ENCODE data around the gene PCDHGC3. TPM values are rescaled to one million over a fixed set of nuclear protein-coding genes. Genes with fewer than 3 reads are reported as not detected.

PCDHGC3 gene
- total RNA-seq, 2 experiments from 2014 or later: 27.2 to 59.7 TPM

DNA sequence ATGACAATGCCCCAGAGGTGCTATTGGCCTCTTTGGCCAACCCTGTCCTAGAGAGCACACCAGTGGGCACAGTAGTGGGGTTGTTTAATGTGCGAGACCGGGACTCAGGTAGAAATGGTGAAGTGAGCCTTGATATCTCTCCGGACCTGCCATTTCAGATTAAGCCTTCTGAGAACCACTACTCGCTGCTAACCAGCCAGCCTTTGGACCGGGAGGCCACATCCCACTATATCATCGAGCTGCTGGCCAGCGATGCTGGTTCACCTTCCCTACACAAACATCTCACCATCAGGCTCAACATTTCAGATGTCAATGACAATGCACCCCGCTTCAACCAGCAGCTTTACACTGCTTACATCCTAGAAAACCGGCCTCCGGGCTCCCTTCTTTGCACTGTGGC lies 14.5 kb downstream of the PCDHGC3 start:
- BruUV-seq (replicated peaks): no TSS peak
- TF ChIP-seq, protein P1, sequence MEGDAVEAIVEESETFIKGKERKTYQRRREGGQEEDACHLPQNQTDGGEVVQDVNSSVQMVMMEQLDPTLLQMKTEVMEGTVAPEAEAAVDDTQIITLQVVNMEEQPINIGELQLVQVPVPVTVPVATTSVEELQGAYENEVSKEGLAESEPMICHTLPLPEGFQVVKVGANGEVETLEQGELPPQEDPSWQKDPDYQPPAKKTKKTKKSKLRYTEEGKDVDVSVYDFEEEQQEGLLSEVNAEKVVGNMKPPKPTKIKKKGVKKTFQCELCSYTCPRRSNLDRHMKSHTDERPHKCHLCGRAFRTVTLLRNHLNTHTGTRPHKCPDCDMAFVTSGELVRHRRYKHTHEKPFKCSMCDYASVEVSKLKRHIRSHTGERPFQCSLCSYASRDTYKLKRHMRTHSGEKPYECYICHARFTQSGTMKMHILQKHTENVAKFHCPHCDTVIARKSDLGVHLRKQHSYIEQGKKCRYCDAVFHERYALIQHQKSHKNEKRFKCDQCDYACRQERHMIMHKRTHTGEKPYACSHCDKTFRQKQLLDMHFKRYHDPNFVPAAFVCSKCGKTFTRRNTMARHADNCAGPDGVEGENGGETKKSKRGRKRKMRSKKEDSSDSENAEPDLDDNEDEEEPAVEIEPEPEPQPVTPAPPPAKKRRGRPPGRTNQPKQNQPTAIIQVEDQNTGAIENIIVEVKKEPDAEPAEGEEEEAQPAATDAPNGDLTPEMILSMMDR (conservative IDR thresholded peaks at IDR 0.05; ENCODE audit: low read length): no peak
- TF ChIP-seq EZH2phosphoT487 (IDR thresholded peaks at IDR 0.05; ENCODE audit: borderline replicate concordance, low read depth, low read length): no peak

DNA sequence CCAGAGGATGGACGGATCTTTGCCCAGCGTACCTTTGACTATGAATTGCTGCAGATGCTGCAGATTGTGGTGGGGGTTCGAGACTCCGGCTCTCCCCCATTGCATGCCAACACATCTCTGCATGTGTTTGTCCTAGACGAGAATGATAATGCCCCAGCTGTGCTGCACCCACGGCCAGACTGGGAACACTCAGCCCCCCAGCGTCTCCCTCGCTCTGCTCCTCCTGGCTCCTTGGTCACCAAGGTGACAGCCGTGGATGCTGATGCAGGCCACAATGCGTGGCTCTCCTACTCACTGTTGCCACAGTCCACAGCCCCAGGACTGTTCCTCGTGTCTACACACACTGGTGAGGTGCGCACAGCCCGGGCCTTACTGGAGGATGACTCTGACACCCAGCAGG lies 15.0 kb downstream of the PCDHGC3 start:
- ChIA-PET POLR2A (interaction anchor here (2.7 kb wide), 1 partner anchor 10 kb away, joined by 8 read pairs; no protein-coding TSS in a partner anchor), CTCF (ENCODE audit: unreplicated experiment) (no interaction called here)
- Histone ChIP-seq H3K4me2 (ENCODE audit: low read length) (no peak overlapping the region), H2AFZ (ENCODE audit: low read length) (no peak overlapping the region), H3K79me2 (ENCODE audit: insufficient read depth, low read depth, low read length) (no peaks in the 10 kb centered on the region), H3K9me3 (ENCODE audit: low read length) (no peaks in the 10 kb centered on the region), H3K4me3 (ENCODE audit: low read depth, low read length, poor library complexity, severe bottlenecking) (no peak overlapping the region), H3K4me1 (ENCODE audit: insufficient read depth, low read length, poor library complexity, severe bottlenecking) (peaks cover 19% of the 10 kb centered on the region), H3K36me3 (ENCODE audit: insufficient read depth, low read length) (peaks cover 72% of the 10 kb centered on the region), H4K20me1 (ENCODE audit: insufficient read depth, low read length) (0 out of 2 replicates have a peak, but pooled peaks cover 6% of the 10 kb centered on the region), H3K9me2 (ENCODE audit: insufficient read depth, low read length) (no peaks in the 10 kb centered on the region), H3K27ac (ENCODE audit: low read depth, low read length, poor library complexity, severe bottlenecking) (no peak overlapping the region)
- DNase-seq (ENCODE audit: low spot score): no peak
- BruUV-seq (replicated peaks): no TSS peak
- intact Hi-C loops (cut with micrococcal nuclease; ENCODE audit: unreplicated experiment): no loop called here
- TF ChIP-seq EZH2phosphoT487 (IDR thresholded peaks at IDR 0.05; ENCODE audit: borderline replicate concordance, low read depth, low read length): no peak
- TF ChIP-seq, protein P1 (conservative IDR thresholded peaks at IDR 0.05; ENCODE audit: low read length): no peak

More for the DNA sequence above, 14.5 kb downstream of the PCDHGC3 start:
- Histone ChIP-seq H3K79me2 (ENCODE audit: insufficient read depth, low read depth, low read length) (peaks cover 3% of the 10 kb centered on the region; the same call in 1 of the 2 replicates), H3K36me3 (ENCODE audit: insufficient read depth, low read length) (peaks cover 74% of the 10 kb centered on the region), H3K4me3 (ENCODE audit: low read depth, low read length, poor library complexity, severe bottlenecking) (no peak overlapping the region), H3K27ac (ENCODE audit: low read depth, low read length, poor library complexity, severe bottlenecking) (no peak overlapping the region), H3K4me2 (ENCODE audit: low read length) (no peak overlapping the region), H3K9me2 (ENCODE audit: insufficient read depth, low read length) (no peaks in the 10 kb centered on the region), H3K4me1 (ENCODE audit: insufficient read depth, low read length, poor library complexity, severe bottlenecking) (peaks cover 19% of the 10 kb centered on the region), H2AFZ (ENCODE audit: low read length) (no peak overlapping the region), H3K9me3 (ENCODE audit: low read length) (no peaks in the 10 kb centered on the region), H4K20me1 (ENCODE audit: insufficient read depth, low read length) (0 out of 2 replicates have a peak, but pooled peaks cover 6% of the 10 kb centered on the region)
- DNase-seq (ENCODE audit: low spot score): no peak
- POLR2A ChIA-PET: interaction anchor here (2.7 kb wide), 1 partner anchor 10 kb away, joined by 8 read pairs; no protein-coding TSS in a partner anchor
- CTCF ChIA-PET (ENCODE audit: unreplicated experiment): no interaction called here
- intact Hi-C loops (cut with micrococcal nuclease; ENCODE audit: unreplicated experiment): no loop called here

DNA sequence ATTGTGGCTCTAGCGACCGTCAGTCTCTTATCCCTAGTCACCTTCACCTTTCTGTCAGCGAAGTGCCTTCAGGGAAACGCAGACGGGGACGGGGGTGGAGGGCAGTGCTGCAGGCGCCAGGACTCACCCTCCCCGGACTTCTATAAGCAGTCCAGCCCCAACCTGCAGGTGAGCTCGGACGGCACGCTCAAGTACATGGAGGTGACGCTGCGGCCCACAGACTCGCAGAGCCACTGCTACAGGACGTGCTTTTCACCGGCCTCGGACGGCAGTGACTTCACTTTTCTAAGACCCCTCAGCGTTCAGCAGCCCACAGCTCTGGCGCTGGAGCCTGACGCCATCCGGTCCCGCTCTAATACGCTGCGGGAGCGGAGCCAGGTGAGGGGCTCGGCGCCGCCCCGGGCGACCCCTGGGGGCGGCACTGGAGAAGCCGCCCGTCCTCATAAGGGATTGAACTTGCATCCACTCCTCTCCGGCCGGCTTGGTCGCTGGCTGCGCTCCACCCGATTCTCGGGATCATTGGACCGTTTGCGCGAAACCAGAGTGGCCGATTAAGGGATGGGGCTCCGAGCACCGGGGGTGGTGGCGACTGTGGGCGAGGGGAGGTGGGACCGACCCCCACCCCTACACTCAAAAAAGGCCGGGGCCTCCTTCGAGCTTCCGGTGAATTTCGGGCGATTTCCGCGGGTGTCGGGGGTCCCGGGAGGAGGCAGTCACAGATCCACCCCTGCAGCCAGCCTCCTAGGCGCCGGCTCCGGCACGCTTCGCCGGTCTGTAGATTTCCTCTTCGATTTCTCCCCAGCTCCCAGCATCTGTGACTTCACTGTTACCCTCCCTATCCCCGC lies 15.8 kb downstream of the PCDHGC3 start:
- no peaks in the 10 kb centered on the region for H3K79me2 ChIP-seq (ENCODE audit: insufficient read depth, low read depth, low read length)
- no peak overlapping the region for H2AFZ ChIP-seq (ENCODE audit: low read length)
- H4K20me1 ChIP-seq (ENCODE audit: insufficient read depth, low read length): 0 out of 2 replicates have a peak, but pooled peaks cover 6% of the 10 kb centered on the region
- H3K9me2 ChIP-seq (ENCODE audit: insufficient read depth, low read length): no peaks in the 10 kb centered on the region
- POLR2A ChIA-PET: interaction anchor here (2.6 kb wide), 1 partner anchor 13 kb away, joined by 7 read pairs; no protein-coding TSS in a partner anchor
- H3K36me3 ChIP-seq (ENCODE audit: insufficient read depth, low read length): peaks cover 72% of the 10 kb centered on the region
- H3K27ac ChIP-seq (ENCODE audit: low read depth, low read length, poor library complexity, severe bottlenecking): no peak overlapping the region
- intact Hi-C loops (cut with micrococcal nuclease; ENCODE audit: unreplicated experiment): no loop called here
- no TSS peak for BruUV-seq (replicated peaks)
- H3K4me1 ChIP-seq (ENCODE audit: insufficient read depth, low read length, poor library complexity, severe bottlenecking): peaks cover 19% of the 10 kb centered on the region
- no peak overlapping the region for H3K4me2 ChIP-seq (ENCODE audit: low read length)
- no peak for TF ChIP-seq EZH2phosphoT487 (IDR thresholded peaks at IDR 0.05; ENCODE audit: borderline replicate concordance, low read depth, low read length)
- TF ChIP-seq, protein P1 (conservative IDR thresholded peaks at IDR 0.05; ENCODE audit: low read length): no peak
- no peaks in the 10 kb centered on the region for H3K9me3 ChIP-seq (ENCODE audit: low read length)
- H3K4me3 ChIP-seq (ENCODE audit: low read depth, low read length, poor library complexity, severe bottlenecking): no peak overlapping the region
- CTCF ChIA-PET (ENCODE audit: unreplicated experiment): no interaction called here
- no peak for DNase-seq (ENCODE audit: low spot score)
